K562 (cell line): ENCODE measurements around the gene LSM4. TPM values are rescaled to one million over a fixed set of nuclear protein-coding genes. Genes with fewer than 3 reads are reported as not detected.

Source experiments
- ATAC-seq: fragments of 200-7000 bp; cut with Tn5 transposase; 3 replicates; pipeline ENCODE4 v1.9.1; 2020; ENCODE audit warnings: moderate library complexity
- BruUV-seq: library from RNA; stranded (reverse); fragments of 400-500 nt; replicated peaks from 2 replicates; lab custom pipeline; 2021; lab: Mats Ljungman, UMichigan
- CTCF ChIA-PET: fragments of 300-600 bp; formaldehyde crosslinking; extraction: SDS; loops from one replicate; lab custom pipeline; 2021; ENCODE audit warnings: low intra/inter-chr PET ratio; lab: Yijun Ruan, JAX
- POLR2A ChIA-PET: fragments of 300-600, 350-650 bp; sonication (Branson Sonifier 250); formaldehyde crosslinking; extraction: SDS; loops from one replicate; lab custom pipeline; 2021; ENCODE audit warnings: antibody characterized with exemption, inconsistent platforms; lab: Yijun Ruan, JAX
- DNase-seq, 4 experiments: peaks; one replicate each; pipeline versions ENCODE4 v3.0.0 to v3.0.0-alpha.2; 2011 to 2018; ENCODE audit warnings: low spot score in 3 of 4, mixed read lengths in 3 of 4; ENCODE audit errors: extremely low read depth in 1 of 4
- FAIRE-seq: peaks from 2 replicates; lab custom pipeline; 2011; peaks lifted over from hg19 to GRCh38; lab: Jason Lieb, UNC
- H2AFZ ChIP-seq: 2 replicates; pipeline ENCODE4 v1.6.0; 2011; ENCODE audit warnings: low read depth, low read length, control low read depth, inconsistent platforms
- H3K27ac ChIP-seq: fragments of 200-600 bp; 3 replicates; pipeline ENCODE4 v1.8.0; 2011; ENCODE audit warnings: low read depth, mild to moderate bottlenecking, control low read depth, inconsistent platforms, low read length, moderate library complexity, mixed read lengths; ENCODE audit errors: extremely low read depth
- H3K27me3 ChIP-seq, 2 experiments: fragments of 300-600 bp in 1 of 2; 2 replicates in 1 of 2; 3 replicates in 1 of 2; pipeline versions ENCODE4 v1.6.0 to v1.8.0; 2011; ENCODE audit warnings: inconsistent platforms in 2 of 2, low read length in 2 of 2, mild to moderate bottlenecking in 1 of 2, mixed read lengths in 1 of 2, moderate library complexity in 1 of 2; ENCODE audit not compliant: control insufficient read depth in 2 of 2, insufficient read depth in 2 of 2
- H3K36me3 ChIP-seq: fragments of 300-600 bp; 3 replicates; pipeline ENCODE4 v1.8.0; 2011; ENCODE audit warnings: mild to moderate bottlenecking, low read length, inconsistent platforms; ENCODE audit not compliant: control insufficient read depth, insufficient read depth
- H3K4me1 ChIP-seq, 2 experiments: fragments of 200-600 bp in 1 of 2; replicated peaks in 1 of 2; 2 replicates in 1 of 2; 3 replicates in 1 of 2; pipeline versions ENCODE4 v1.5.1 to v1.8.0; 2011; ENCODE audit warnings: inconsistent platforms in 2 of 2, low read length in 2 of 2, mild to moderate bottlenecking in 1 of 2, mixed read lengths in 1 of 2, moderate library complexity in 1 of 2; ENCODE audit not compliant: control insufficient read depth in 2 of 2, insufficient read depth in 2 of 2
- H3K4me2 ChIP-seq: 2 replicates; pipeline ENCODE4 v1.6.1; 2011; ENCODE audit warnings: low read length, control low read depth, inconsistent platforms, mixed read lengths; ENCODE audit not compliant: insufficient read depth
- H3K4me3 ChIP-seq: fragments of 200-600 bp; sonication (generic), shearing (Covaris generic); 2 replicates; pipeline ENCODE4 v1.5.1; 2016; ENCODE audit warnings: control low read depth, inconsistent platforms
- H3K79me2 ChIP-seq: fragments of 200-600 bp; 3 replicates; pipeline ENCODE4 v1.8.0; 2011; ENCODE audit warnings: low read length, inconsistent platforms; ENCODE audit not compliant: control insufficient read depth, insufficient read depth
- H3K9ac ChIP-seq, 2 experiments: 2 replicates each; pipeline versions ENCODE4 v1.6.0 to v1.6.1; 2011; ENCODE audit warnings: low read depth in 2 of 2, low read length in 2 of 2, control low read depth in 1 of 2, inconsistent platforms in 1 of 2, mild to moderate bottlenecking in 1 of 2, mixed read lengths in 1 of 2; ENCODE audit not compliant: insufficient read depth in 1 of 2
- H3K9me1 ChIP-seq: one replicate; pipeline ENCODE4 v1.6.0; 2011; ENCODE audit warnings: inconsistent platforms, mild to moderate bottlenecking, low read length, moderate library complexity; ENCODE audit not compliant: control insufficient read depth, insufficient read depth
- H3K9me3 ChIP-seq: replicated peaks from 2 replicates; pipeline ENCODE4 v1.5.1; 2011; ENCODE audit warnings: low read depth, low read length, inconsistent platforms; ENCODE audit not compliant: control insufficient read depth, insufficient read depth
- H4K20me1 ChIP-seq: replicated peaks from 2 replicates; pipeline ENCODE4 v1.6.1; 2011; ENCODE audit warnings: low read length, inconsistent platforms, mixed read lengths; ENCODE audit not compliant: control insufficient read depth, insufficient read depth
- ZNF121 ChIP-seq: sonication (generic); formaldehyde crosslinking; conservative IDR thresholded peaks from 2 replicates; pipeline ENCODE4 v1.8.0; 2022; ENCODE audit warnings: missing genetic modification reagents
- WGBS: fragments of 100-300 bp; shearing (Covaris generic); methylation state at CpG from one replicate; pipeline ENCODE4 v1.1.6; 2016; ENCODE audit warnings: low coverage, mixed read lengths; ENCODE audit not compliant: insufficient coverage; ENCODE audit errors: missing lambda C conversion rate; 5-methylcytosine and 5-hydroxymethylcytosine counted together
- in situ Hi-C: fragments of 300-500 bp; cut with MboI; formaldehyde crosslinking; loops from 4 replicates; pipeline ENCODE4 v1.15.0; 2018; ENCODE audit warnings: inconsistent platforms, mixed read lengths
- intact Hi-C: fragments of 100-400 bp; cut with micrococcal nuclease; formaldehyde crosslinking; loops from 2 replicates; pipeline ENCODE4 v1.14.2; 2022
- polyA plus RNA-seq, 8 experiments: library from polyadenylated mRNA; depleted of rRNA in 4 of 8; stranded (reverse) in 5 of 8; unstranded in 3 of 8; fragments of >200 nt; fragmentation: Nextera tagmentation in 2 of 8; fragmentation: Illumina TruSeq in 1 of 8; extraction: Ambion mirVana in 2 of 8; extraction: Trizol in 1 of 8; gene quantifications; 2 replicates each; pipeline versions ENCODE4 v1.2.1 to v1.2.3, GENCODE V29; 2011 to 2014; ENCODE audit warnings: inconsistent platforms in 1 of 8, missing spikeins in 1 of 8
- total RNA-seq, 7 experiments: library from RNA; depleted of rRNA in 6 of 7; stranded (reverse); fragments of >200 nt in 6 of 7; fragmentation: Illumina TruSeq in 2 of 7; extraction: Trizol in 2 of 7; gene quantifications; 2 replicates each; pipeline versions ENCODE4 v1.2.1 to v1.2.3, GENCODE V29; 2011 to 2021; ENCODE audit warnings: low replicate concordance in 1 of 7
- TF ChIP-seq, protein P1 (sequence below): sonication (generic); formaldehyde crosslinking; IDR thresholded peaks from 2 replicates; pipeline ENCODE4 v1.8.1; 2022; ENCODE audit warnings: missing genetic modification reagents
- TF ChIP-seq, protein P2 (sequence below), 2 experiments: fragments of 250-450 bp in 1 of 2; fragments of 450-650 bp in 1 of 2; sonication (Bioruptor Pico) in 1 of 2; IDR thresholded peaks; 2 replicates each; pipeline versions ENCODE4 v1.6.1 to v1.8.0; 2016 to 2021; ENCODE audit warnings: mild to moderate bottlenecking in 2 of 2, moderate library complexity in 2 of 2, missing compliant biosample characterization in 1 of 2, missing genetic modification characterization in 1 of 2

Gene LSM4
- total and polyA plus RNA-seq, 9 of the 15 experiments (the other 6 are each of a cell fraction or from before 2014, with no cell fraction given): 11.9 to 763 (median 202) TPM

DNA sequence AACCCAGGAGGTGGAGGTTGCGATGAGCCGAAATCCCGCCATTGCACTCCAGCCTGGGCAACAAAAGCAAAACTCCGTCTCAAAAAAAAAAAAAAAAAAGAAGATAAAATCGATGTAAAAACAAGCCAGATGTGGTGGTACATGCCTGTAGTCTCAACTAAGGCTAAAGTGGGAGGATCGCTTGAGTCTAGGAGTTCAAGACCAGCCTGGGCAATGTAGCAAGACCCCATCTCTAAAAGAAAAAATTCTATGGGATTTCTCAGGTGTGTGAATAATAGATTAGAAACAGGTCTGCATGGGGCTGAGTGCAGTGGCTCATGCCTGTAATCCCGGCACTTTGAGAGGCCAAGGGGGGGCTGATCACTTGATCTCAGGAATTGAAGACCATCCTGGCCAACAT, 28.7 kb upstream of the LSM4 start:
- H3K27me3 ChIP-seq: no peaks in the 10 kb centered on the region
- H3K4me3 ChIP-seq: no peak overlapping the region
- H3K79me2 ChIP-seq: peaks cover 11% of the 10 kb centered on the region; the same call in 2 of the 3 replicates
- DNase-seq (no peak), ATAC-seq (no peak), FAIRE-seq (no peak)
- H3K9me3 ChIP-seq: no peaks in the 10 kb centered on the region
- H4K20me1 ChIP-seq: no peaks in the 10 kb centered on the region
- in situ Hi-C loops: no loop called here
- no peaks in the 10 kb centered on the region for H3K4me1 ChIP-seq
- ChIA-PET CTCF (no interaction called here), POLR2A (no interaction called here)
- no peak overlapping the region for H3K4me2 ChIP-seq
- BruUV-seq: no TSS peak
- H3K27ac ChIP-seq: no peak overlapping the region
- H3K36me3 ChIP-seq: peaks cover 43% of the 10 kb centered on the region
- H3K9ac ChIP-seq: no peak overlapping the region
- no peak overlapping the region for H2AFZ ChIP-seq
- intact Hi-C loops: no loop called here
- 90% methylated on average over 6 of the region's 7 CpGs for WGBS
- TF ChIP-seq ZNF121 (CRISPR knock-in tag): peak; percentile 82
- TF ChIP-seq, protein P1, sequence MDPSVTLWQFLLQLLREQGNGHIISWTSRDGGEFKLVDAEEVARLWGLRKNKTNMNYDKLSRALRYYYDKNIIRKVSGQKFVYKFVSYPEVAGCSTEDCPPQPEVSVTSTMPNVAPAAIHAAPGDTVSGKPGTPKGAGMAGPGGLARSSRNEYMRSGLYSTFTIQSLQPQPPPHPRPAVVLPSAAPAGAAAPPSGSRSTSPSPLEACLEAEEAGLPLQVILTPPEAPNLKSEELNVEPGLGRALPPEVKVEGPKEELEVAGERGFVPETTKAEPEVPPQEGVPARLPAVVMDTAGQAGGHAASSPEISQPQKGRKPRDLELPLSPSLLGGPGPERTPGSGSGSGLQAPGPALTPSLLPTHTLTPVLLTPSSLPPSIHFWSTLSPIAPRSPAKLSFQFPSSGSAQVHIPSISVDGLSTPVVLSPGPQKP (CRISPR knock-in tag): no peak
- TF ChIP-seq, protein P2, sequence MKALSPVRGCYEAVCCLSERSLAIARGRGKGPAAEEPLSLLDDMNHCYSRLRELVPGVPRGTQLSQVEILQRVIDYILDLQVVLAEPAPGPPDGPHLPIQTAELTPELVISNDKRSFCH (CRISPR knock-in tag; IDR thresholded peaks at IDR 0.05): no peak
- TF ChIP-seq, protein P2 (tag; IDR thresholded peaks at IDR 0.05): no peak
- no peaks in the 10 kb centered on the region for H3K9me1 ChIP-seq
